ENCODE results near the gene SLC24A1. TPM values are rescaled to one million over a fixed set of nuclear protein-coding genes. Genes with fewer than 3 reads are reported as not detected.

Gene SLC24A1
- total and polyA plus RNA-seq, 10 of the 15 experiments (the other 5 are each of a cell fraction or from before 2014, with no cell fraction given) = 1.4 to 5.8 (median 3.3) TPM

- TF ChIP-seq YY1 (IDR thresholded peaks at IDR 0.05; ENCODE audit: low read depth, low read length) (peak; percentile 91), IKZF1 (conservative IDR thresholded peaks at IDR 0.05) (peak; percentile 97), EED (IDR thresholded peaks at IDR 0.05; ENCODE audit: low read depth) (peak; percentile 88), JUND (IDR thresholded peaks at IDR 0.05; ENCODE audit: low read depth, low read length) (no peak), BRCA1 (IDR thresholded peaks at IDR 0.05; ENCODE audit: low read depth, low read length) (no peak; the same call in 1 of the 2 replicates), BHLHE40 (IDR thresholded peaks at IDR 0.05; ENCODE audit: borderline replicate concordance in 1 of 2, low read depth in 2 of 2, low read length in 1 of 2) (peak; percentile 72 to 78; a peak in 3 of 4 replicates), RAD21 (IDR thresholded peaks at IDR 0.05; ENCODE audit: insufficient read depth, low read depth, low read length) (peak; percentile 41; the same call in 1 of the 2 replicates), ZNF24 (IDR thresholded peaks at IDR 0.05) (peak; percentile 83; the same call in 1 of the 2 replicates), SMARCA5 (IDR thresholded peaks at IDR 0.05) (peak; percentile 90; the same call in 1 of the 2 replicates), POLR2AphosphoS2 (IDR thresholded peaks at IDR 0.05; ENCODE audit: low read depth, low read length) (peak; percentile 72), SKIL (IDR thresholded peaks at IDR 0.05; ENCODE audit: low read depth, poor library complexity, severe bottlenecking) (no peak), NKRF (conservative IDR thresholded peaks at IDR 0.05) (peak; percentile 86), STAT3 (IDR thresholded peaks at IDR 0.05; ENCODE audit: low read depth, low read length) (no peak), DPF2 (IDR thresholded peaks at IDR 0.05) (peak; percentile 71), NBN (IDR thresholded peaks at IDR 0.05) (peak; percentile 97), GABPA (IDR thresholded peaks at IDR 0.05; ENCODE audit: low read depth) (peak; percentile 97), SRF (IDR thresholded peaks at IDR 0.05; ENCODE audit: low read depth in 2 of 2, low read length in 2 of 2) (peak; percentile 31 to 85; a peak in 3 of 4 replicates), RELA (IDR thresholded peaks at IDR 0.05; ENCODE audit: borderline replicate concordance, partially characterized antibody) (peak; percentile 90), ASH2L (IDR thresholded peaks at IDR 0.05; ENCODE audit: borderline replicate concordance, low read depth) (0 out of 2 replicates have a peak, but pooled peaks have one; percentile 66), SIN3A (IDR thresholded peaks at IDR 0.05; ENCODE audit: low read depth, low read length) (peak; percentile 82; the same call in 1 of the 2 replicates)
Measured at GRCh38 chr15:65610871-65611718, 10.6 kb upstream of the SLC24A1 start, which contains the start of gene INTS14 (continued).
